Astrocyte of the spinal cord (primary cell): Measurements from ENCODE around the gene DMAC1.

Source experiments
- DNase-seq: peaks from one replicate; pipeline ENCODE4 v3.0.0; 2011; ENCODE audit warnings: low read depth, low spot score
- H3K4me3 ChIP-seq: 2 replicates; pipeline ENCODE4 v1.5.1; 2011; ENCODE audit warnings: low read depth, mild to moderate bottlenecking, low read length, moderate library complexity
- CTCF ChIP-seq: IDR thresholded peaks from 2 replicates; pipeline ENCODE4 v1.5.1; 2012; ENCODE audit warnings: low read depth, mild to moderate bottlenecking, low read length, inconsistent platforms
- in situ Hi-C: cut with HindIII; loops from 2 replicates; pipeline ENCODE4 v1.10.0; 2017; ENCODE audit warnings: low sequenced_read_pairs

DMAC1 gene

GRCh38 chr9:7828334-7828733 lies 28.8 kb upstream of the DMAC1 start:
- H3K4me3 ChIP-seq, result no peak overlapping the region
- DNase-seq, result no peak
- in situ Hi-C loops, result no loop called here
- no peak for TF ChIP-seq CTCF

- no peak overlapping the region for H3K4me3 ChIP-seq
- no peak for DNase-seq
- TF ChIP-seq CTCF, result no peak
- in situ Hi-C loops, result no loop called here
These were observed 28.2 kb upstream of the DMAC1 start for GRCh38 chr9:7827792-7828191.

- H3K4me3 ChIP-seq, result no peak overlapping the region
- in situ Hi-C loops, result no loop called here
- no peak for DNase-seq
- TF ChIP-seq CTCF, result no peak
These were observed 27.5 kb upstream of the DMAC1 start for GRCh38 chr9:7827056-7827455.

- DNase-seq, result no peak
- in situ Hi-C loops, result no loop called here
- no peak overlapping the region for H3K4me3 ChIP-seq
- no peak for TF ChIP-seq CTCF
These were observed 24.1 kb upstream of the DMAC1 start for GRCh38 chr9:7823651-7824050.

- no peak for DNase-seq
- H3K4me3 ChIP-seq, result no peak overlapping the region
- in situ Hi-C loops, result no loop called here
- no peak for TF ChIP-seq CTCF
These were observed 20.4 kb upstream of the DMAC1 start for GRCh38 chr9:7819984-7820383.

GRCh38 chr9:7816021-7816420 lies 16.4 kb upstream of the DMAC1 start:
- no peak for DNase-seq
- no peak overlapping the region for H3K4me3 ChIP-seq
- in situ Hi-C loops, result no loop called here
- TF ChIP-seq CTCF, result no peak

- in situ Hi-C loops, result no loop called here
- DNase-seq, result no peak
- no peak overlapping the region for H3K4me3 ChIP-seq
- TF ChIP-seq CTCF, result no peak
These were observed 13.5 kb upstream of the DMAC1 start for GRCh38 chr9:7813030-7813429.
